DND-41 (cell line): ENCODE results near the gene GSAP.

ENCODE experiments used
- CTCF ChIP-seq: IDR thresholded peaks from 2 replicates; pipeline ENCODE4 v1.5.1; 2012; ENCODE audit warnings: borderline replicate concordance, low read length, moderate library complexity, mild to moderate bottlenecking; ENCODE audit not compliant: poor library complexity, severe bottlenecking; ENCODE audit errors: extremely low read depth
- EZH2 ChIP-seq: IDR thresholded peaks from 3 replicates; pipeline ENCODE4 v1.6.1; 2012; ENCODE audit warnings: borderline replicate concordance, low read depth, mild to moderate bottlenecking, moderate library complexity, low read length, inconsistent platforms; ENCODE audit not compliant: severe bottlenecking

GRCh38 chr7:77407906-77408305 is 8.2 kb downstream of the GSAP start:
- no peak for TF ChIP-seq CTCF
- TF ChIP-seq EZH2, result no peak
